ENCODE data around the gene CDYL2. TPM values are rescaled to one million over a fixed set of nuclear protein-coding genes. Genes with fewer than 3 reads are reported as not detected.

The CDYL2 gene
- total RNA-seq, 5 donors from 2014 or later (not counting 1 experiment from before 2014, with no cell fraction given) = 15.4 to 45.4 (median 32.1) TPM

GRCh38 chr16:80751167-80751566 lies 53.2 kb downstream of the CDYL2 start:
- no peaks in the 10 kb centered on the region for H3K9me3 Mint-ChIP-seq

GRCh38 chr16:80746231-80746630 lies 58.2 kb downstream of the CDYL2 start:
- H3K4me3 Mint-ChIP-seq = no peak overlapping the region
- peaks cover 23% of the 10 kb centered on the region for H3K36me3 Mint-ChIP-seq
- H3K4me1 Mint-ChIP-seq = peaks cover 18 to 38% (median 22%) of the 10 kb centered on the region in 3 donors
- H3K27me3 ChIP-seq (replicated peaks in 1 of 2; ENCODE audit: control insufficient read depth in 2 of 2, extremely low read depth in 1 of 2, insufficient read depth in 2 of 2, low read length in 1 of 2) = no peaks in the 10 kb centered on the region
- no peak for DNase-seq
- CTCF ChIA-PET = interaction anchor here in 1 of 2 donors (0.6 kb wide), 1 partner anchor 49 kb away, joined by 3 read pairs; no protein-coding TSS in a partner anchor
- 100% methylated on average over 1 of the region's 4 CpGs for WGBS (ENCODE audit: insufficient coverage)
- no peak overlapping the region for H3K27ac Mint-ChIP-seq
- no peaks in the 10 kb centered on the region for H3K36me3 ChIP-seq (ENCODE audit: control insufficient read depth in 2 of 2, extremely low read depth in 1 of 2, insufficient read depth in 1 of 2, low read length in 1 of 2)
- peaks cover 0 to 13% of the 10 kb centered on the region in 2 experiments for H3K4me1 ChIP-seq (ENCODE audit: control insufficient read depth in 1 of 2, extremely low read depth in 1 of 2, insufficient read depth in 2 of 2, low read length in 2 of 2)
- no peak overlapping the region for H3K27ac ChIP-seq (ENCODE audit: low read length)
- no peak overlapping the region for H3K4me3 ChIP-seq (ENCODE audit: control insufficient read depth in 1 of 2, extremely low read depth in 1 of 2, low read length in 1 of 2)
- POLR2A ChIA-PET = no interaction called here
- H3K27me3 Mint-ChIP-seq = no peaks in the 10 kb centered on the region
- H3K9me3 Mint-ChIP-seq = peaks cover 0 to 7% (median 0%) of the 10 kb centered on the region in 3 donors
- no peaks in the 10 kb centered on the region for H3K9me3 ChIP-seq
- no peak for ATAC-seq (replicated peaks in 1 of 4)

More at GRCh38 chr16:80751167-80751566, 53.2 kb downstream of the CDYL2 start:
- Histone ChIP-seq H3K4me1 (ENCODE audit: control insufficient read depth in 1 of 2, extremely low read depth in 1 of 2, insufficient read depth in 2 of 2, low read length in 2 of 2) (peaks cover 0 to 7% of the 10 kb centered on the region in 2 experiments), H3K36me3 (ENCODE audit: control insufficient read depth in 2 of 2, extremely low read depth in 1 of 2, insufficient read depth in 1 of 2, low read length in 1 of 2) (no peaks in the 10 kb centered on the region), H3K27me3 (replicated peaks in 1 of 2; ENCODE audit: control insufficient read depth in 2 of 2, extremely low read depth in 1 of 2, insufficient read depth in 2 of 2, low read length in 1 of 2) (no peaks in the 10 kb centered on the region), H3K27ac (ENCODE audit: low read length) (no peak overlapping the region), H3K4me3 (ENCODE audit: control insufficient read depth in 1 of 2, extremely low read depth in 1 of 2, low read length in 1 of 2) (no peak overlapping the region), H3K9me3 (no peaks in the 10 kb centered on the region)
- 97% methylated on average over 3 of the region's 3 CpGs for WGBS (ENCODE audit: insufficient coverage)
- DNase-seq (no peak), ATAC-seq (replicated peaks in 1 of 4) (no peak)
- peak overlapping the region in 1 of 2 donors; percentile 4 for H3K27ac Mint-ChIP-seq
- H3K4me1 Mint-ChIP-seq = peaks cover 15 to 37% (median 19%) of the 10 kb centered on the region in 3 donors
- H3K4me3 Mint-ChIP-seq = no peak overlapping the region
- ChIA-PET POLR2A (no interaction called here), CTCF (no interaction called here)
- H3K36me3 Mint-ChIP-seq = peaks cover 10% of the 10 kb centered on the region
- H3K27me3 Mint-ChIP-seq = no peaks in the 10 kb centered on the region

GRCh38 chr16:80744856-80745255 lies 59.5 kb downstream of the CDYL2 start:
- no peak overlapping the region for H3K27ac Mint-ChIP-seq
- CTCF ChIA-PET = interaction anchor here in 1 of 2 donors (0.5 kb wide), 1 partner anchor 135 kb away, joined by 3 read pairs; no protein-coding TSS in a partner anchor

GRCh38 chr16:80743772-80744171 lies 60.6 kb downstream of the CDYL2 start:
- Mint-ChIP-seq H3K27ac (no peak overlapping the region), H3K9me3 (peaks cover 4 to 12% (median 4%) of the 10 kb centered on the region in 3 donors), H3K4me1 (peaks cover 17 to 38% (median 22%) of the 10 kb centered on the region in 3 donors), H3K36me3 (peaks cover 38% of the 10 kb centered on the region), H3K4me3 (no peak overlapping the region), H3K27me3 (no peaks in the 10 kb centered on the region)
- H3K27me3 ChIP-seq (replicated peaks in 1 of 2; ENCODE audit: control insufficient read depth in 2 of 2, extremely low read depth in 1 of 2, insufficient read depth in 2 of 2, low read length in 1 of 2) = no peaks in the 10 kb centered on the region
- WGBS (ENCODE audit: insufficient coverage) = no CpG with 5 or more reads among the region's 1 CpG
- peaks cover 0 to 13% of the 10 kb centered on the region in 2 experiments for H3K4me1 ChIP-seq (ENCODE audit: control insufficient read depth in 1 of 2, extremely low read depth in 1 of 2, insufficient read depth in 2 of 2, low read length in 2 of 2)
- ATAC-seq (replicated peaks in 1 of 4) = no peak
- DNase-seq = no peak
- ChIA-PET POLR2A (no interaction called here), CTCF (no interaction called here)
- H3K36me3 ChIP-seq (ENCODE audit: control insufficient read depth in 2 of 2, extremely low read depth in 1 of 2, insufficient read depth in 1 of 2, low read length in 1 of 2) = no peaks in the 10 kb centered on the region
- no peak overlapping the region for H3K27ac ChIP-seq (ENCODE audit: low read length)
- H3K9me3 ChIP-seq = no peaks in the 10 kb centered on the region
- H3K4me3 ChIP-seq (ENCODE audit: control insufficient read depth in 1 of 2, extremely low read depth in 1 of 2, low read length in 1 of 2) = no peak overlapping the region

More at GRCh38 chr16:80744856-80745255, 59.5 kb downstream of the CDYL2 start:
- 32% methylated on average over 4 of the region's 4 CpGs for WGBS (ENCODE audit: insufficient coverage)
- peaks cover 18 to 37% (median 22%) of the 10 kb centered on the region in 3 donors for H3K4me1 Mint-ChIP-seq
- peaks cover 0 to 13% of the 10 kb centered on the region in 2 experiments for H3K4me1 ChIP-seq (ENCODE audit: control insufficient read depth in 1 of 2, extremely low read depth in 1 of 2, insufficient read depth in 2 of 2, low read length in 2 of 2)
- DNase-seq (peak in 2 of 35 experiments; percentile 1 to 20), ATAC-seq (replicated peaks in 1 of 4) (peak in 1 of 4 experiments; percentile 40)
- peaks cover 29% of the 10 kb centered on the region for H3K36me3 Mint-ChIP-seq
- no peaks in the 10 kb centered on the region for H3K9me3 ChIP-seq
- H3K36me3 ChIP-seq (ENCODE audit: control insufficient read depth in 2 of 2, extremely low read depth in 1 of 2, insufficient read depth in 1 of 2, low read length in 1 of 2) = no peaks in the 10 kb centered on the region
- H3K27me3 ChIP-seq (replicated peaks in 1 of 2; ENCODE audit: control insufficient read depth in 2 of 2, extremely low read depth in 1 of 2, insufficient read depth in 2 of 2, low read length in 1 of 2) = no peaks in the 10 kb centered on the region
- H3K4me3 ChIP-seq (ENCODE audit: control insufficient read depth in 1 of 2, extremely low read depth in 1 of 2, low read length in 1 of 2) = no peak overlapping the region
- no peaks in the 10 kb centered on the region for H3K27me3 Mint-ChIP-seq
- peaks cover 0 to 7% (median 4%) of the 10 kb centered on the region in 3 donors for H3K9me3 Mint-ChIP-seq
- no peak overlapping the region for H3K4me3 Mint-ChIP-seq
- H3K27ac ChIP-seq (ENCODE audit: low read length) = no peak overlapping the region
- POLR2A ChIA-PET = no interaction called here

- CTCF ChIA-PET = no interaction called here
- Mint-ChIP-seq H3K4me3 (no peak overlapping the region), H3K27ac (no peak overlapping the region), H3K27me3 (no peaks in the 10 kb centered on the region), H3K36me3 (peaks cover 38% of the 10 kb centered on the region), H3K4me1 (peaks cover 13 to 36% (median 22%) of the 10 kb centered on the region in 3 donors), H3K9me3 (peaks cover 4 to 13% (median 4%) of the 10 kb centered on the region in 3 donors)
- peaks cover 0 to 13% of the 10 kb centered on the region in 2 experiments for H3K4me1 ChIP-seq (ENCODE audit: control insufficient read depth in 1 of 2, extremely low read depth in 1 of 2, insufficient read depth in 2 of 2, low read length in 2 of 2)
- H3K27me3 ChIP-seq (replicated peaks in 1 of 2; ENCODE audit: control insufficient read depth in 2 of 2, extremely low read depth in 1 of 2, insufficient read depth in 2 of 2, low read length in 1 of 2) = no peaks in the 10 kb centered on the region
- no peak for DNase-seq
- POLR2A ChIA-PET = no interaction called here
- WGBS (ENCODE audit: insufficient coverage) = no CpG with 5 or more reads among the region's 3 CpGs
- H3K9me3 ChIP-seq = no peaks in the 10 kb centered on the region
- H3K4me3 ChIP-seq (ENCODE audit: control insufficient read depth in 1 of 2, extremely low read depth in 1 of 2, low read length in 1 of 2) = no peak overlapping the region
- H3K27ac ChIP-seq (ENCODE audit: low read length) = no peak overlapping the region
- no peak for ATAC-seq (replicated peaks in 1 of 4)
- no peaks in the 10 kb centered on the region for H3K36me3 ChIP-seq (ENCODE audit: control insufficient read depth in 2 of 2, extremely low read depth in 1 of 2, insufficient read depth in 1 of 2, low read length in 1 of 2)
Observed at GRCh38 chr16:80743273-80743672, 61.1 kb downstream of the CDYL2 start.

GRCh38 chr16:80742331-80742730 lies 62.1 kb downstream of the CDYL2 start:
- no peaks in the 10 kb centered on the region for H3K36me3 ChIP-seq (ENCODE audit: control insufficient read depth in 2 of 2, extremely low read depth in 1 of 2, insufficient read depth in 1 of 2, low read length in 1 of 2)
- no peak overlapping the region for H3K27ac Mint-ChIP-seq
- peaks cover 4 to 13% (median 4%) of the 10 kb centered on the region in 3 donors for H3K9me3 Mint-ChIP-seq
- H3K4me1 ChIP-seq (ENCODE audit: control insufficient read depth in 1 of 2, extremely low read depth in 1 of 2, insufficient read depth in 2 of 2, low read length in 2 of 2) = peaks cover 0 to 10% of the 10 kb centered on the region in 2 experiments
- H3K9me3 ChIP-seq = no peaks in the 10 kb centered on the region
- ChIA-PET CTCF (no interaction called here), POLR2A (no interaction called here)
- no peak overlapping the region for H3K27ac ChIP-seq (ENCODE audit: low read length)
- no peak overlapping the region for H3K4me3 Mint-ChIP-seq
- 90% methylated on average over 2 of the region's 2 CpGs for WGBS (ENCODE audit: insufficient coverage)
- peaks cover 7 to 30% (median 17%) of the 10 kb centered on the region in 3 donors for H3K4me1 Mint-ChIP-seq
- no peak overlapping the region for H3K4me3 ChIP-seq (ENCODE audit: control insufficient read depth in 1 of 2, extremely low read depth in 1 of 2, low read length in 1 of 2)
- no peak for ATAC-seq (replicated peaks in 1 of 4)
- no peak for DNase-seq
- H3K27me3 ChIP-seq (replicated peaks in 1 of 2; ENCODE audit: control insufficient read depth in 2 of 2, extremely low read depth in 1 of 2, insufficient read depth in 2 of 2, low read length in 1 of 2) = no peaks in the 10 kb centered on the region
- peaks cover 35% of the 10 kb centered on the region for H3K36me3 Mint-ChIP-seq
- H3K27me3 Mint-ChIP-seq = no peaks in the 10 kb centered on the region

Measured in T-cell (primary cell).